Stomach smooth muscle (tissue), 2 donors: Measurements from ENCODE around the gene TPD52L2.

ENCODE experiments used
- H3K27ac ChIP-seq: one replicate; pipeline ENCODE4 v1.7.0; 2013; ENCODE audit warnings: mild to moderate bottlenecking, low read length, inconsistent platforms
- H3K27me3 ChIP-seq, 2 donors: one replicate each; pipeline ENCODE4 v1.7.0; 2013; ENCODE audit warnings: low read length in 2 of 2; ENCODE audit not compliant: insufficient read depth in 2 of 2, control insufficient read depth in 1 of 2
- H3K36me3 ChIP-seq, 2 donors: one replicate each; pipeline ENCODE4 v1.7.0; 2013; ENCODE audit warnings: low read length in 2 of 2; ENCODE audit not compliant: control insufficient read depth in 2 of 2, insufficient read depth in 2 of 2
- H3K4me1 ChIP-seq: one replicate; pipeline ENCODE4 v1.7.0; 2013; ENCODE audit warnings: low read length; ENCODE audit not compliant: control insufficient read depth, insufficient read depth
- H3K4me3 ChIP-seq, 2 donors: one replicate each; pipeline ENCODE4 v1.7.0; 2013; ENCODE audit warnings: low read length in 2 of 2
- H3K9ac ChIP-seq, 2 donors: one replicate each; pipeline ENCODE4 v1.7.0; 2013; ENCODE audit warnings: low read length in 2 of 2, mild to moderate bottlenecking in 1 of 2
- H3K9me3 ChIP-seq, 2 donors: one replicate each; pipeline ENCODE4 v1.7.0; 2013; ENCODE audit warnings: low read length in 2 of 2; ENCODE audit not compliant: control insufficient read depth in 2 of 2
- donor health status: healthy.
- donor health status: Pancreatic carcinoma.

The TPD52L2 gene

DNA sequence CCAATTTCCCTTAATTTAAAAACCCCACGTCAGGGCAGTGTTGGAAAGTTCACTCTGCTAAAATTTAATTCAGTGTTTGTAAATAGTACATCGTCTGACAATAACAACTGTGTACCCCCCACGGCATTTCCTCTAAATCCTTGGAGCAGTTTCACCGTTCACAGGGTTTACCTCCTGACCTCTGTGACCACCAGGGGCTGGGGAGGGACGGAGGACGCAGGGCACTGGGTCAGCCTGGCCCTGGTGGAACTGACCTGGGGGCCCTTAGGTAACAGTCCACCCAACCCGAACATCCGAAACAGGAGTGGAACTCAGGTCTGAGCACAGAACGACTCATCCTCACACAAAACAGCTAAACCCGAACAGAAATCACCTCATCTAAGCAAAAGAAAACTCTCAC lies 36.1 kb upstream of the TPD52L2 start:
- no peak overlapping the region for H3K27ac ChIP-seq

DNA sequence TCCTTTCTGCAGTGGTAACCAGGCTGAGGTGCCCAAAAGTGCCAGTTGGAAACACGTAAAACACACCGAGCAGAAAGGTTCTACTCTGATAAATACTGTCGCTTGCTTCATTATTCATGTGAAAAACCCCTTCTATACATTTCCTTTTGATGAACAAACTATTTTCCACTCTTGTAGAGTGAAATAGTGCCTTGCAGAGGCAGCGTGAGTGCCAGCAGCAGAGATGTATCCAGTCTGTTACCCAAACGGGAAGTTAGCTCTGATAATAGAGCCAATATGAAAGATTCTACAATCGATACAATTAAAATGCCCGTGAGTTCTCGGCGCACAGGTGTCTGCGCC lies 35.5 kb upstream of the TPD52L2 start:
- no peaks in the 10 kb centered on the region for H3K9me3 ChIP-seq
- H3K36me3 ChIP-seq, result no peaks in the 10 kb centered on the region
- H3K27me3 ChIP-seq, result peaks cover 18 to 20% of the 10 kb centered on the region in 2 donors
- H3K9ac ChIP-seq, result peak overlapping the region; percentile 48 to 58
- no peak overlapping the region for H3K27ac ChIP-seq
- peaks cover 32% of the 10 kb centered on the region for H3K4me1 ChIP-seq
- H3K4me3 ChIP-seq, result peak overlapping the region; percentile 75

More for the DNA sequence above, 36.1 kb upstream of the TPD52L2 start:
- Histone ChIP-seq H3K27me3 (peaks cover 18 to 20% of the 10 kb centered on the region in 2 donors), H3K4me1 (peaks cover 26% of the 10 kb centered on the region), H3K9ac (no peak overlapping the region), H3K4me3 (peak overlapping the region; percentile 75), H3K36me3 (no peaks in the 10 kb centered on the region), H3K9me3 (no peaks in the 10 kb centered on the region)

DNA sequence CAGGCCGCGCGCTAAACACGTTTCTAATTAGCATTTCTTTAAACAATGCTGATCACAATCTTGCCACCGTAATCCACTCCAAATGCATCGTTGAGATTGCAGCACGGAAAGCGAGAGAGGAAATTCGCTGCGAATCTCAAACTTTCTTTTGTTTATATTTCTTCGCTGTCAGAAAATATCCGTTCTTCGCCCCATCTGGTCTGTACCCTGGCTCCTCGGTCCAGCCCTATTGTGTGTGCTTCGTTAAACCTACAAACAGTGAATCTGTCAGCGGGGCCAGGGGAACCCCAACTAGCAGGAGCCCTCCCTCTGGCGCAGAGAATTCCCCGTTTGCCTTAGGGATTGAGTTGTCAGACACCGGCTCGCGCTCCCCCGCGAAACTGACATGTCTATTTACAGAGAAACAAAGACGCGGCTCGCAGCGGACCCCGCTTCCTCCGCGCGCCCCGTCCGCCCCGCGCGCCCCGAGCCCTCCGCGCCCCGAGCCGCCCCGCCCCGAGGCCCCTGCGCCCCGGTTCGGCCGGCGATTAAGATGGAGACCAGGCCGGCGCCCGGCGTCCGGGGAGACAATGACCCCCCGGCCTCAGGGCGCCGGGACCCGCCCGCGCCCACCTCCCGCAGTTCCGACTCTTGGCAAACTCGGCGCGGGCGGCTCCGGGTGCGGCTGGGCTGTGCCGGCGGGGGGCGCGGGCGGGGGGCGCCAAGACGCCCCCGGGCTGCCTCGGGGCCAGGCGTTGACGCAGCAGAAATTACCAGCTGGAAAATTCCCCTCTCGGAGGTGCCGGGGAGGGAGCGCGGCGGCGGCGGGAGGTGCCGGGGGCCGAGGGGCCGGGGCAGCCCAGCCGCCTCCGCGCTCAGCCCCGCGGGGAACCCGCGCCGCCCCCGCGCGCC lies 34.9 kb upstream of the TPD52L2 start:
- Histone ChIP-seq H3K9me3 (no peaks in the 10 kb centered on the region), H3K27me3 (peaks cover 18 to 20% of the 10 kb centered on the region in 2 donors), H3K4me3 (peak overlapping the region; percentile 75), H3K27ac (no peak overlapping the region), H3K9ac (peak overlapping the region; percentile 48 to 58), H3K36me3 (no peaks in the 10 kb centered on the region), H3K4me1 (peaks cover 37% of the 10 kb centered on the region)

DNA sequence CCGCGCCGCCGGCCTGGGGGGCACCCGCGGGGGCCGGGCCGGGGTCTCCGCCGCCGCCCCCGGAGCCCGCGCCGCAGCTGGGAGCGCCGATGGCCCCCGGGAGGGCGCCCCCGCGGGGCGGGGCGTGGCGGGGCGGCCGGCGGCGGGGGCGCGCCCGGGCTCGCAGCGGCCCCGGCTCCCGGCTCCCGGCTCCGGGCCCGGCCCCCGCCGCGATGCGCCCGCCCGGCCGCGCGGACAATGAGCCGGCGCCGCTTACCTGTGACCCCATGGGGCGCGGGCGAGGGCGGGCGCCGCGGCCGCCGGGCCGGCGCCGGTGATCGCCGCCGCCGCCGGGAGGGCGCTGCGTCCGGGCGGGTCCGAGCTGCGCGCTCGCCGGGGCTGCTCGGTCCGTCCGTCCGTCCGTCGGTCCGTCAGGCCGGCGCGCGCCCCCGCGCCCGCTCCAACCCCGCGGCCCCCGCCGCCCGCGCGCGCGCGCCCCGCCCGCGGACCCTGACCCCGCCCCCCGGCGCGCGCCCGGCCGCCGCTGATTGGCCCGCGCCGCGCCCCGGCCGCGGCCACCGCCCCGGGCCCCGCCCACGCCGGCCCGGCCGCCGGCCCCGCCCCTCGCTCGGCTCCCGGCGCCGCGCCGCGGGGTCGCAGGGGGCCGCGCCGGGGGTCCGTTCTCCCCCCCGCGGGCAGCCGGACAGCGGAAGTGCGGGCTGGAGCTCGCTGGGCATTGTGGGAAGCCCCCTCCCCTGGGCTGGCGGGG lies 34.1 kb upstream of the TPD52L2 start, which contains the start of gene ZBTB46:
ZBTB46 (minus strand) TSS at position 424 of the 748 bp plus-strand sequence. CDS start 40,507 bp downstream, outside the sequence.
- H3K9me3 ChIP-seq, result no peaks in the 10 kb centered on the region
- peaks cover 18 to 20% of the 10 kb centered on the region in 2 donors for H3K27me3 ChIP-seq
- H3K27ac ChIP-seq, result no peak within 1 kb of the TSS
- peak within 1 kb of the TSS; percentile 75 for H3K4me3 ChIP-seq
- H3K4me1 ChIP-seq, result peaks cover 37% of the 10 kb centered on the region
- no peaks in the 10 kb centered on the region for H3K36me3 ChIP-seq
- peak within 1 kb of the TSS; percentile 48 to 58 for H3K9ac ChIP-seq

DNA sequence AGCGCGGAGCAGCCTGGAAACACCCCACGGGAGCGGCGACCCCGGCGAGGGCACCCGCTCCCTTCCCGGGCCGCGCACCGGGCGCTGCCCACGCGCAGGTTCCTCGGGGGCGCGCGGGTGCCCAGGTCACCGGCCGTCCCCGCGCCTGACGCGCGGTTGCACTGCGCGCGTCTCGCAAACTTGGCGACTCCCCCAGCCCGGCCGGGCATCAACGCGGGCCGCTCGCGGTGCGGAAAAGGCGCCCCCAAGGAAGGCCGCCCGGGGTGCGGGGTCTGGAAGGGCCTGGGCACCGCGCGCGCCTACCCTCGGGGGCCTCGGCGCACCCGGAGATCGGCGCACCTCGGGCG lies 33.5 kb upstream of the TPD52L2 start:
- no peaks in the 10 kb centered on the region for H3K36me3 ChIP-seq
- H3K4me1 ChIP-seq, result peaks cover 37% of the 10 kb centered on the region
- no peaks in the 10 kb centered on the region for H3K9me3 ChIP-seq
- no peak overlapping the region for H3K27ac ChIP-seq
- H3K4me3 ChIP-seq, result peak overlapping the region in 1 of 2 donors; percentile 62
- H3K27me3 ChIP-seq, result peaks cover 17 to 19% of the 10 kb centered on the region in 2 donors
- H3K9ac ChIP-seq, result no peak overlapping the region

DNA sequence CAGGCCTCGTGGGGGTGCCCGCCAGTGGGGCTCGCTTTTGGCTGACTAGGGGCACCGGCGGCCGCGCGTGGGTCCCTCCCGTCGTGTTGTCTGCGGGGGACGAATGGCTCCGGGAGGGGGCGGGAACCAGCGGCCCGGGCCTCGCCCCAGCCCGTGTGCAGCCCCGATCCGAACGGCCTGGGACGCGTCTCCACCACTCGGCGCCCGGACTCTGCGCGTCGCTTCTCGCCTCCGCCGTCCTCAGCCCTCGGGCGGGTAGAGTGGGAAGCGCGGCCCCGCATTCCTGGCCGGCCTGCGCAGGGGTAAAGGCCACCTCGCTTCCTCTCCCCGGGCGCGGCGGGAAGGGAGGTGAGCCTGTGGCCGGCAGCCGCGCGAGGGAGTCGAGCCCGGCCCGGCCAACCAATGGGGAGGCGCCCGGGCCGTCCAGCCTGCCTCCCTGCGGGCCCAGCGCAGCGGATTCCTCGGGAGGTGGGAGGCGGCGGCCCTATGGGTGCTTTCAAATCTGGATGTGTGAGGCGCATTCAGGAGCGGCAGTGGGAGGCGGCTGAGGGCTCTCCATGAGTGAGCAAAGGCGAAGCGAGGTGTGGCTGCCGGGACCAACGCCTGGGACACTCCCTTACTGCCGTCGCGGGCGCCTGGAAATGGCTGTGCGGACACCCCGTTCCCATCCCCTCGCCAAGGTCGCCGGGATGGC lies 32.9 kb upstream of the TPD52L2 start:
- H3K4me3 ChIP-seq, result peak overlapping the region in 1 of 2 donors; percentile 62
- H3K36me3 ChIP-seq, result no peaks in the 10 kb centered on the region
- H3K4me1 ChIP-seq, result peaks cover 37% of the 10 kb centered on the region
- no peaks in the 10 kb centered on the region for H3K9me3 ChIP-seq
- H3K27me3 ChIP-seq, result peaks cover 13 to 18% of the 10 kb centered on the region in 2 donors
- H3K9ac ChIP-seq, result no peak overlapping the region
- H3K27ac ChIP-seq, result no peak overlapping the region

DNA sequence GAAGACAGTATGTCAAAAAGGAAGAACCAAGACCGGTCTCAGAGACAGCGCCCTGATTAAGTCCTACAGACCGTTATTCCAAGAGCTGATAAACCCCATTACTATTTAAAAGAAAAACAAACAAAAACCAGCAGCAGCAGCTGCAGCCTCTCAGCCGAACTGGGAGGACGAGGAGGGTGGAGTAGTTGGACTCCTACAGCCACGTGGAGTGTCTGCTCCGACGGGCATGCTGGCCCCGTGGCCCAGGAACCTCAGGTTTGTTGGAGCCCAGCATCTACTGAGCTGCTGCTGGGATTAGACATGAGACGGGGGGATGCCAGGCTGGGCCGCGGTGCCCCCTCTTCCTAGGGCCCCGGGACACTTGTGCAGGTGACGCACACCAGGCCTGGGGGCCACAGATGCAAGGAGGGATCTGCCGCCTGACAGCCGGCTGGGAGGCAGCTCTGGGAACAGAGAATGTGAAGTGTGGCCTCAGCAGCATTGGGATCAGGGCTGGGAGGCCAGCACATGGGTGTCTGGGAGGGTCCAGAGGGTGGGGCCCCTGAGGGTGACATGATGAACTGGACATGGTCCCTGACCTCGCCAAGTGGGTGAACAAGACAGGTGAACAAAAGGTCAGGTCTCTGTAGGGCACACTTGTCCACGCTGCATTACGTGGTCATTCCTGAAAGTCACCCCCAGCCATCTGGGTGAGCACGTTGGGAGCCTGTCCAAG lies 31.1 kb upstream of the TPD52L2 start:
- Histone ChIP-seq H3K4me3 (no peak overlapping the region), H3K9ac (no peak overlapping the region), H3K9me3 (no peaks in the 10 kb centered on the region), H3K4me1 (peaks cover 34% of the 10 kb centered on the region), H3K27ac (no peak overlapping the region), H3K36me3 (no peaks in the 10 kb centered on the region), H3K27me3 (peaks cover 10 to 12% of the 10 kb centered on the region in 2 donors)

DNA sequence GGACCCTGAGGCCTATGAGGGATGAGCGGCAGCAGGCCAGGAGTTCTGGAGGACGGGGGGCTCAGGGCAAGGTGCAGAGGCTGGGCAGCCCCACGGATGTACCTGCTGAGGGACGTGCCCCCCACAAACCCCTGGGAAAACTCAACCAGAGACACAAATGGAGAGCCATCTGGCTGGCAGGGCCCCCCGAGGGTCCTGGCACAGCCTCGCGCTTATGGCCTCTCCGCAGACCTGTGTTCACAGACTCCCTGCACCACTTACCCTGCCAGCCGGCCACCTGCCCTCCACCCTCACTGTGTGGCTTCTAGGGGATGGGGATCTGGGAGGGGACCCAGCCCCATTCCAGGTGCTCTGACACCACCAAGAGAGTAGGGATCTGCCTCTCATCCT lies 30.6 kb upstream of the TPD52L2 start:
- Histone ChIP-seq H3K27me3 (peaks cover 4 to 7% of the 10 kb centered on the region in 2 donors), H3K4me1 (peaks cover 31% of the 10 kb centered on the region), H3K36me3 (no peaks in the 10 kb centered on the region), H3K9ac (no peak overlapping the region), H3K9me3 (no peaks in the 10 kb centered on the region), H3K4me3 (no peak overlapping the region), H3K27ac (no peak overlapping the region)

DNA sequence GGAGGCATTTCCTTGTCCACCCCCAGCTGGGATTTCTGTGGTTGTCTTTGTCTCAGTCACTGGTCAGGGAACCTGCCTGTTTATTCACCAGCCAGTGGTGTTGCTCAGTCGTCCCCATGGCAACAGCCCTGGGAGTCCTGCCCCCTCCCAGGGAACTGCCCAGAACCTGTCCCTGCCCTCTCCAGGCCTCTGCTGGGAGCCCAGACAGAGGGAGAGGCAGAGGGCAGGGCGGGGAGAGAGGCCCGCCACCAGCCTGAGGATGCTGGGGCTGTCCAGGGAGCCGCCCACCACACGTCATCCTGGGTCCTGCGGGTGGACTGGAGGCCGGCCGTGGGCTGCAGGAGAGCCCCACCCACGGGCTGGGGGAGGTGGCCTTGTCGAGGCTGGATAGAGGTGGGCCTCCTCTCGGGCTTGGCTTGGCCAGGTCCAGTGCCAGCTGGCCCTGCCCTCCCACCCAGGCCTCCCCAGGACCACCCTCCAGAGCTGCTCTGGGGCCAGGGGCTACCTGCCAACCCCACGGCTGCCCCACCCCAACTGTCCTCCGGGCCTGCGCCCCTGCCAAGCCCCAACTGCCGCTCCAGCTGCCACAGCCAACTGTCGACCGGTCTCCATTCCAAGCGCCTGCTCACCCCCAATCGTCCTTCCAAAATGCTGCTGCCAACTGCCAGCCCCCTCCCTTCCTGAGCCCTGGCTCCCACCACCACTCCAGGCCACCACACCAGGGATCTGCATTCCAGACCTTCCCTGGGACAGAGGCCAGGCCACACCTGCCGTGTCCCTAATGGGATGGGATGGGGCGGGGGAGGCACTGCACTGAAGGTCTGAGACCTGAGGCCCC lies 29.8 kb upstream of the TPD52L2 start:
- Histone ChIP-seq H3K36me3 (no peaks in the 10 kb centered on the region), H3K4me1 (peaks cover 24% of the 10 kb centered on the region), H3K9ac (no peak overlapping the region), H3K27me3 (no peaks in the 10 kb centered on the region), H3K27ac (no peak overlapping the region), H3K4me3 (no peak overlapping the region), H3K9me3 (no peaks in the 10 kb centered on the region)
